HEK293 (cell line): ENCODE results near the gene PCDH19.

ENCODE experiments used
- CTCF ChIA-PET: fragments of 350-600 bp; formaldehyde crosslinking; extraction: SDS; loops from one replicate; lab custom pipeline; 2021; ENCODE audit warnings: antibody characterized with exemption; lab: Yijun Ruan, JAX
- POLR2A ChIA-PET: fragments of 300-600 bp; formaldehyde crosslinking; extraction: SDS; loops from one replicate; lab custom pipeline; 2020; ENCODE audit warnings: antibody characterized with exemption, inconsistent platforms; lab: Yijun Ruan, JAX
- H3K27ac ChIP-seq: fragments of 200-500 bp; sonication (Bioruptor generic); 2 replicates; pipeline ENCODE4 v1.5.1; 2014; ENCODE audit warnings: low read depth, low read length, control low read depth, inconsistent platforms; ENCODE audit errors: extremely low read depth
- H3K36me3 ChIP-seq, 2 experiments: fragments of 200-500 bp in 1 of 2; sonication (Bioruptor generic) in 1 of 2; 1 replicate in 1 of 2; 2 replicates in 1 of 2; pipeline ENCODE4 v1.5.1; 2014 to 2017; ENCODE audit warnings: inconsistent platforms in 2 of 2, low read length in 2 of 2; ENCODE audit not compliant: control insufficient read depth in 2 of 2, insufficient read depth in 1 of 2
- H3K4me1 ChIP-seq: fragments of 200-500 bp; sonication (Bioruptor generic); 2 replicates; pipeline ENCODE4 v1.5.1; 2014; ENCODE audit warnings: mild to moderate bottlenecking, low read length, inconsistent platforms; ENCODE audit not compliant: control insufficient read depth, insufficient read depth
- H3K4me3 ChIP-seq: 2 replicates; pipeline ENCODE4 v1.5.1; 2011; ENCODE audit warnings: low read depth, mild to moderate bottlenecking, control low read depth, low read length, moderate library complexity
- H3K9me3 ChIP-seq: fragments of 200-500 bp; sonication (Bioruptor generic); 2 replicates; pipeline ENCODE4 v1.5.1; 2014; ENCODE audit warnings: low read depth, low read length, inconsistent platforms; ENCODE audit not compliant: control insufficient read depth, insufficient read depth
- GLI4 ChIP-seq: fragments of 450-650 bp; formaldehyde crosslinking; IDR thresholded peaks from 2 replicates; pipeline ENCODE4 v1.5.1; 2016; ENCODE audit warnings: missing biosample characterization, missing genetic modification characterization
- HOXD13 ChIP-seq: sonication (generic); formaldehyde crosslinking; IDR thresholded peaks from 2 replicates; pipeline ENCODE4 v1.8.0; 2022; ENCODE audit warnings: missing genetic modification reagents, borderline replicate concordance
- KLF16 ChIP-seq: fragments of 450-650 bp; formaldehyde crosslinking; IDR thresholded peaks from 2 replicates; pipeline ENCODE4 v1.5.1; 2017; ENCODE audit warnings: missing biosample characterization, missing genetic modification characterization
- OSR2 ChIP-seq: fragments of 450-650 bp; formaldehyde crosslinking; IDR thresholded peaks from 2 replicates; pipeline ENCODE4 v1.5.1; 2016; ENCODE audit warnings: missing biosample characterization, missing genetic modification characterization
- SP2 ChIP-seq: fragments of 450-650 bp; formaldehyde crosslinking; IDR thresholded peaks from 2 replicates; pipeline ENCODE4 v1.5.1; 2016; ENCODE audit warnings: missing biosample characterization, missing genetic modification characterization
- YY1 ChIP-seq: fragments of 450-650 bp; formaldehyde crosslinking; IDR thresholded peaks from 2 replicates; pipeline ENCODE4 v1.5.1; 2018; ENCODE audit warnings: missing biosample characterization, missing genetic modification characterization
- ZFP69B ChIP-seq: fragments of 450-650 bp; formaldehyde crosslinking; IDR thresholded peaks from 2 replicates; pipeline ENCODE4 v1.5.1; 2016; ENCODE audit warnings: missing biosample characterization, missing genetic modification characterization
- ZNF121 ChIP-seq: fragments of 450-650 bp; formaldehyde crosslinking; IDR thresholded peaks from 2 replicates; pipeline ENCODE4 v1.5.1; 2016; ENCODE audit warnings: missing biosample characterization, missing genetic modification characterization
- ZNF510 ChIP-seq: fragments of 450-650 bp; formaldehyde crosslinking; IDR thresholded peaks from 2 replicates; pipeline ENCODE4 v1.5.1; 2018; ENCODE audit warnings: mild to moderate bottlenecking, missing genetic modification characterization, missing biosample characterization; ENCODE audit not compliant: insufficient replicate concordance
- ZNF529 ChIP-seq: fragments of 450-650 bp; formaldehyde crosslinking; IDR thresholded peaks from 2 replicates; pipeline ENCODE4 v1.5.1; 2017; ENCODE audit warnings: missing genetic modification characterization, missing biosample characterization; ENCODE audit not compliant: insufficient replicate concordance
- ZNF530 ChIP-seq: fragments of 450-650 bp; formaldehyde crosslinking; IDR thresholded peaks from 2 replicates; pipeline ENCODE4 v1.5.1; 2016; ENCODE audit warnings: low read depth, missing biosample characterization, missing genetic modification characterization
- ZNF549 ChIP-seq: fragments of 450-650 bp; IDR thresholded peaks from 2 replicates; pipeline ENCODE4 v1.5.1; 2018; ENCODE audit warnings: missing biosample characterization, missing genetic modification characterization, mild to moderate bottlenecking, inconsistent platforms, moderate library complexity
- ZNF658 ChIP-seq: fragments of 450-650 bp; formaldehyde crosslinking; IDR thresholded peaks from 2 replicates; pipeline ENCODE4; 2016; ENCODE audit warnings: missing biosample characterization, missing genetic modification characterization
- ZNF664 ChIP-seq: fragments of 450-650 bp; formaldehyde crosslinking; IDR thresholded peaks from 2 replicates; pipeline ENCODE4 v1.5.1; 2016; ENCODE audit warnings: missing biosample characterization, missing genetic modification characterization
- ZNF776 ChIP-seq: fragments of 450-650 bp; formaldehyde crosslinking; IDR thresholded peaks from 2 replicates; pipeline ENCODE4 v1.5.0; 2017; ENCODE audit warnings: missing biosample characterization, missing genetic modification characterization, borderline replicate concordance
- ZNF830 ChIP-seq: fragments of 450-650 bp; IDR thresholded peaks from 2 replicates; pipeline ENCODE4 v1.5.0; 2018; ENCODE audit warnings: missing biosample characterization, missing genetic modification characterization, low read depth, mild to moderate bottlenecking, moderate library complexity
- ZXDB ChIP-seq: fragments of 450-650 bp; formaldehyde crosslinking; IDR thresholded peaks from 2 replicates; pipeline ENCODE4 v1.5.1; 2016; ENCODE audit warnings: missing biosample characterization, missing genetic modification characterization
- TF ChIP-seq, protein P1 (sequence below): fragments of 450-650 bp; formaldehyde crosslinking; IDR thresholded peaks from 2 replicates; pipeline ENCODE4 v1.5.1; 2016; ENCODE audit warnings: missing biosample characterization, missing genetic modification characterization, low read depth
- TF ChIP-seq, protein P2 (sequence below): fragments of 450-650 bp; formaldehyde crosslinking; IDR thresholded peaks from 2 replicates; pipeline ENCODE4 v1.5.1; 2016; ENCODE audit warnings: missing biosample characterization, missing genetic modification characterization
- TF ChIP-seq, protein P3 (sequence below): fragments of 450-650 bp; formaldehyde crosslinking; IDR thresholded peaks from 2 replicates; pipeline ENCODE4 v1.5.1; 2016; ENCODE audit warnings: missing biosample characterization, missing genetic modification characterization
- TF ChIP-seq, protein P4 (sequence below): fragments of 450-650 bp; formaldehyde crosslinking; IDR thresholded peaks from 2 replicates; pipeline ENCODE4 v1.5.1; 2016; ENCODE audit warnings: missing biosample characterization, missing genetic modification characterization
- TF ChIP-seq, protein P5 (sequence below): fragments of 450-650 bp; formaldehyde crosslinking; IDR thresholded peaks from 2 replicates; pipeline ENCODE4 v1.5.1; 2016; ENCODE audit warnings: missing biosample characterization, missing genetic modification characterization

PCDH19 gene

DNA sequence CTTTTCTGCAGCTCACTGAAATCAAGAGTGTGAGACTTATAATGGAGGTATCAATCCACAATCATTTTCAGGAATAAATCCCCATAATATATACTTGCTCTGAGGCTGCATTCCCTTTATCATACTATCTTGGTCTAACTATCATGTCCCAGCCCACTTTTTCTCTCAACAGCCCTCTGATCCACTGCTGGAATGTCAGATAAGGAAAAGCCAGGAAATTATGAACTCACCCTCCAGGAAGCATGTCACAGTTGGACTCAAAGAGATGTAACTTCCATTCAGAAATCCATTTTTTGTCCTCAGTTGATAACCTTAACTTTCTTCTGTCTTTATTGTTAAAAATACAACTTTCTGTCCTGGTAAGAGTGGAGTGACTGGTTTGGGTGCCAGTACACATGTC lies 144.9 kb downstream of the PCDH19 start:
- TF ChIP-seq GLI4 (tag by site-specific recombination), result no peak
- Histone ChIP-seq H3K9me3 (no peaks in the 10 kb centered on the region), H3K4me3 (no peak overlapping the region), H3K4me1 (no peaks in the 10 kb centered on the region), H3K36me3 (no peaks in the 10 kb centered on the region), H3K27ac (no peak overlapping the region)
- ChIA-PET POLR2A (no interaction called here), CTCF (no interaction called here)

DNA sequence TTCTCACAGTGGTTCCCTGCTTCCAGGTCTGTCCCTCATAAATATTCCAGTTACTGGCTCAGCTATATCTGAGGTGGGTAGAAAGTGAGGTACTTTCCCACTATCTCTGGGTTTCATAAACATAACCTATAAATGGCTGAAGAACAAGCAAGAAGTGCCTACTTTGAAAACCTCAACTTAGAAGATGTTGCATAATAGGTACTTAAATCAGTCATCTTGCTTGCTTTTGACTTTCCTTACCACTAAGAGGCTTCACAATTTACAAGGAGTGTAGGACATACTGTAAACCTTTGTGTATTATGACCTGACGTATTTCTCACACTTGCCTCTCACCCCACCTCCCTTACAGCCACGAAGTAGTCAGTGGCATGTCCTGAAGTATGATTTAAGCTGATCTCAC lies 145.9 kb downstream of the PCDH19 start:
- ChIA-PET CTCF (no interaction called here), POLR2A (no interaction called here)
- Histone ChIP-seq H3K9me3 (no peaks in the 10 kb centered on the region), H3K36me3 (no peaks in the 10 kb centered on the region), H3K4me3 (no peak overlapping the region), H3K4me1 (no peaks in the 10 kb centered on the region), H3K27ac (no peak overlapping the region)
- TF ChIP-seq SP2 (tag by site-specific recombination) (no peak), ZNF776 (tag by site-specific recombination) (no peak), ZNF121 (tag by site-specific recombination) (no peak), ZNF549 (tag by site-specific recombination) (no peak), ZNF510 (no peak), ZNF530 (tag by site-specific recombination) (no peak), OSR2 (no peak), ZNF529 (tag by site-specific recombination) (no peak), ZNF830 (tag by site-specific recombination) (no peak), KLF16 (tag by site-specific recombination) (no peak)
- TF ChIP-seq, protein P1, sequence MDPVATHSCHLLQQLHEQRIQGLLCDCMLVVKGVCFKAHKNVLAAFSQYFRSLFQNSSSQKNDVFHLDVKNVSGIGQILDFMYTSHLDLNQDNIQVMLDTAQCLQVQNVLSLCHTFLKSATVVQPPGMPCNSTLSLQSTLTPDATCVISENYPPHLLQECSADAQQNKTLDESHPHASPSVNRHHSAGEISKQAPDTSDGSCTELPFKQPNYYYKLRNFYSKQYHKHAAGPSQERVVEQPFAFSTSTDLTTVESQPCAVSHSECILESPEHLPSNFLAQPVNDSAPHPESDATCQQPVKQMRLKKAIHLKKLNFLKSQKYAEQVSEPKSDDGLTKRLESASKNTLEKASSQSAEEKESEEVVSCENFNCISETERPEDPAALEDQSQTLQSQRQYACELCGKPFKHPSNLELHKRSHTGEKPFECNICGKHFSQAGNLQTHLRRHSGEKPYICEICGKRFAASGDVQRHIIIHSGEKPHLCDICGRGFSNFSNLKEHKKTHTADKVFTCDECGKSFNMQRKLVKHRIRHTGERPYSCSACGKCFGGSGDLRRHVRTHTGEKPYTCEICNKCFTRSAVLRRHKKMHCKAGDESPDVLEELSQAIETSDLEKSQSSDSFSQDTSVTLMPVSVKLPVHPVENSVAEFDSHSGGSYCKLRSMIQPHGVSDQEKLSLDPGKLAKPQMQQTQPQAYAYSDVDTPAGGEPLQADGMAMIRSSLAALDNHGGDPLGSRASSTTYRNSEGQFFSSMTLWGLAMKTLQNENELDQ (tag by site-specific recombination), result no peak
- TF ChIP-seq, protein P2, sequence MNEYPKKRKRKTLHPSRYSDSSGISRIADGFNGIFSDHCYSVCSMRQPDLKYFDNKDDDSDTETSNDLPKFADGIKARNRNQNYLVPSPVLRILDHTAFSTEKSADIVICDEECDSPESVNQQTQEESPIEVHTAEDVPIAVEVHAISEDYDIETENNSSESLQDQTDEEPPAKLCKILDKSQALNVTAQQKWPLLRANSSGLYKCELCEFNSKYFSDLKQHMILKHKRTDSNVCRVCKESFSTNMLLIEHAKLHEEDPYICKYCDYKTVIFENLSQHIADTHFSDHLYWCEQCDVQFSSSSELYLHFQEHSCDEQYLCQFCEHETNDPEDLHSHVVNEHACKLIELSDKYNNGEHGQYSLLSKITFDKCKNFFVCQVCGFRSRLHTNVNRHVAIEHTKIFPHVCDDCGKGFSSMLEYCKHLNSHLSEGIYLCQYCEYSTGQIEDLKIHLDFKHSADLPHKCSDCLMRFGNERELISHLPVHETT (tag by site-specific recombination), result no peak
- TF ChIP-seq, protein P3, sequence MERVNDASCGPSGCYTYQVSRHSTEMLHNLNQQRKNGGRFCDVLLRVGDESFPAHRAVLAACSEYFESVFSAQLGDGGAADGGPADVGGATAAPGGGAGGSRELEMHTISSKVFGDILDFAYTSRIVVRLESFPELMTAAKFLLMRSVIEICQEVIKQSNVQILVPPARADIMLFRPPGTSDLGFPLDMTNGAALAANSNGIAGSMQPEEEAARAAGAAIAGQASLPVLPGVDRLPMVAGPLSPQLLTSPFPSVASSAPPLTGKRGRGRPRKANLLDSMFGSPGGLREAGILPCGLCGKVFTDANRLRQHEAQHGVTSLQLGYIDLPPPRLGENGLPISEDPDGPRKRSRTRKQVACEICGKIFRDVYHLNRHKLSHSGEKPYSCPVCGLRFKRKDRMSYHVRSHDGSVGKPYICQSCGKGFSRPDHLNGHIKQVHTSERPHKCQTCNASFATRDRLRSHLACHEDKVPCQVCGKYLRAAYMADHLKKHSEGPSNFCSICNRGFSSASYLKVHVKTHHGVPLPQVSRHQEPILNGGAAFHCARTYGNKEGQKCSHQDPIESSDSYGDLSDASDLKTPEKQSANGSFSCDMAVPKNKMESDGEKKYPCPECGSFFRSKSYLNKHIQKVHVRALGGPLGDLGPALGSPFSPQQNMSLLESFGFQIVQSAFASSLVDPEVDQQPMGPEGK (tag by site-specific recombination), result no peak
- TF ChIP-seq, protein P4, sequence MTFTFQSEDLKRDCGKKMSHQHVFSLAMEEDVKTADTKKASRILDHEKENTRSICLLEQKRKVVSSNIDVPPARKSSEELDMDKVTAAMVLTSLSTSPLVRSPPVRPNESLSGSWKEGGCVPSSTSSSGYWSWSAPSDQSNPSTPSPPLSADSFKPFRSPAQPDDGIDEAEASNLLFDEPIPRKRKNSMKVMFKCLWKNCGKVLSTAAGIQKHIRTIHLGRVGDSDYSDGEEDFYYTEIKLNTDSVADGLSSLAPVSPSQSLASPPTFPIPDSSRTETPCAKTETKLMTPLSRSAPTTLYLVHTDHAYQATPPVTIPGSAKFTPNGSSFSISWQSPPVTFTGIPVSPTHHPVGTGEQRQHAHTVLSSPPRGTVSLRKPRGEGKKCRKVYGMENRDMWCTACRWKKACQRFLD, result no peak

DNA sequence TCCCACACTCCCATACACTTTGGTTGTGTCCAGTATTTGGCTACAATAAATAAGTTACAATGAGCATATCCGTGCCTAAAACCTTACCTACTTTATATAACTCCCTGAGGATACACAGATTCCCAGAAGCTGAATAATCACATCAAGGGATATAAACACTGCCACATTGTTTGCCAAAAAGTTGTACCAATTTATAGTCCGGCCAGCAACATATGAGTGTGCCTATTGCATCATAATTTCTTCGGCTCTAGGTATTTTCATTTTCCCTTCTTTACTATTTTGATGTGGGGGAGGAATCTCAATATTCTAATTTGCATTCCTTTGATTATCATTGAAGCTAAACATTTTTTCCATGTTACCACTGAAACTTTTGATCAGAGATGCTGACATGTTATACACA lies 146.4 kb downstream of the PCDH19 start:
- CTCF ChIA-PET, result no interaction called here
- Histone ChIP-seq H3K27ac (no peak overlapping the region), H3K9me3 (no peaks in the 10 kb centered on the region), H3K36me3 (no peaks in the 10 kb centered on the region), H3K4me1 (no peaks in the 10 kb centered on the region), H3K4me3 (no peak overlapping the region)
- POLR2A ChIA-PET, result no interaction called here
- TF ChIP-seq ZNF658 (tag by site-specific recombination), result no peak
- TF ChIP-seq ZNF664 (tag by site-specific recombination), result no peak
- TF ChIP-seq, protein P4, result no peak
- TF ChIP-seq YY1 (tag by site-specific recombination), result no peak
- no peak for TF ChIP-seq ZFP69B (tag by site-specific recombination)
- TF ChIP-seq ZXDB, result no peak
- TF ChIP-seq, protein P2 (tag by site-specific recombination), result no peak
- TF ChIP-seq HOXD13 (CRISPR knock-in tag), result no peak
- TF ChIP-seq, protein P5, sequence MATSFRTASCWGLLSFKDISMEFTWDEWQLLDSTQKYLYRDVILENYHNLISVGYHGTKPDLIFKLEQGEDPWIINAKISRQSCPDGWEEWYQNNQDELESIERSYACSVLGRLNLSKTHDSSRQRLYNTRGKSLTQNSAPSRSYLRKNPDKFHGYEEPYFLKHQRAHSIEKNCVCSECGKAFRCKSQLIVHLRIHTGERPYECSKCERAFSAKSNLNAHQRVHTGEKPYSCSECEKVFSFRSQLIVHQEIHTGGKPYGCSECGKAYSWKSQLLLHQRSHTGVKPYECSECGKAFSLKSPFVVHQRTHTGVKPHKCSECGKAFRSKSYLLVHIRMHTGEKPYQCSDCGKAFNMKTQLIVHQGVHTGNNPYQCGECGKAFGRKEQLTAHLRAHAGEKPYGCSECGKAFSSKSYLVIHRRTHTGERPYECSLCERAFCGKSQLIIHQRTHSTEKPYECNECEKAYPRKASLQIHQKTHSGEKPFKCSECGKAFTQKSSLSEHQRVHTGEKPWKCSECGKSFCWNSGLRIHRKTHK (tag by site-specific recombination), result no peak
